CD8-positive, alpha-beta memory T cell (primary cell): Measurements from ENCODE around the gene CHST8. TPM values are rescaled to one million over a fixed set of nuclear protein-coding genes. Genes with fewer than 3 reads are reported as not detected.

Experiments
- CTCF ChIA-PET: fragments of 350-600 bp; sonication (Branson Sonifier 250); formaldehyde crosslinking; loops from one replicate; lab custom pipeline; 2021; ENCODE audit warnings: antibody characterized with exemption; lab: Charles Lee
- POLR2A ChIA-PET: fragments of 350-600 bp; sonication (Branson Sonifier 250); formaldehyde crosslinking; loops from one replicate; lab custom pipeline; 2021; ENCODE audit warnings: antibody characterized with exemption; lab: Charles Lee
- DNase-seq, 5 donors: peaks; one replicate each; pipeline versions ENCODE4 v3.0.0 to v3.0.0-alpha.2; 2020 to 2022; ENCODE audit warnings: mixed read lengths in 1 of 5
- H3K27ac ChIP-seq: one replicate; pipeline ENCODE4 v1.7.0; 2013; ENCODE audit warnings: low read depth, mild to moderate bottlenecking, low read length, moderate library complexity
- H3K27me3 ChIP-seq: 2 replicates; pipeline ENCODE4 v1.7.0; 2013; ENCODE audit warnings: low read length, mild to moderate bottlenecking; ENCODE audit not compliant: insufficient read depth, poor library complexity, severe bottlenecking
- H3K36me3 ChIP-seq: 2 replicates; pipeline ENCODE4 v1.7.0; 2013; ENCODE audit warnings: mild to moderate bottlenecking, low read length, moderate library complexity; ENCODE audit not compliant: insufficient read depth
- H3K4me1 ChIP-seq: 2 replicates; pipeline ENCODE4 v1.7.0; 2013; ENCODE audit warnings: mild to moderate bottlenecking, low read length, moderate library complexity; ENCODE audit not compliant: insufficient read depth
- H3K4me3 ChIP-seq: 2 replicates; pipeline ENCODE4 v1.7.0; 2013; ENCODE audit warnings: mild to moderate bottlenecking, low read length
- H3K9me3 ChIP-seq: 2 replicates; pipeline ENCODE4 v1.7.0; 2013; ENCODE audit warnings: mild to moderate bottlenecking, low read length
- H3K27ac Mint-ChIP-seq, 8 donors: one replicate each; pipeline ENCODE4 v1.8.0; 2020 to 2021; ENCODE audit warnings: mixed read lengths in 8 of 8, mild to moderate bottlenecking in 6 of 8, inconsistent platforms in 3 of 8, moderate library complexity in 3 of 8
- H3K27me3 Mint-ChIP-seq, 2 donors: one replicate each; pipeline ENCODE4 v1.8.0; 2020 to 2021; ENCODE audit warnings: mixed read lengths in 2 of 2, mild to moderate bottlenecking in 1 of 2, moderate library complexity in 1 of 2
- H3K36me3 Mint-ChIP-seq, 3 donors: one replicate each; pipeline ENCODE4 v1.8.0; 2020 to 2021; ENCODE audit warnings: mixed read lengths in 3 of 3, inconsistent platforms in 1 of 3, mild to moderate bottlenecking in 1 of 3
- H3K4me1 Mint-ChIP-seq, 3 donors: one replicate each; pipeline ENCODE4 v1.8.0; 2020 to 2021; ENCODE audit warnings: mixed read lengths in 3 of 3, inconsistent platforms in 1 of 3, mild to moderate bottlenecking in 1 of 3
- H3K4me3 Mint-ChIP-seq, 7 donors: one replicate each; pipeline ENCODE4 v1.8.0; 2020 to 2021; ENCODE audit warnings: mixed read lengths in 7 of 7, mild to moderate bottlenecking in 6 of 7, moderate library complexity in 4 of 7, inconsistent platforms in 2 of 7
- H3K9me3 Mint-ChIP-seq, 5 donors: one replicate each; pipeline ENCODE4 v1.8.0; 2020 to 2022; ENCODE audit warnings: mixed read lengths in 5 of 5, mild to moderate bottlenecking in 3 of 5, moderate library complexity in 2 of 5, inconsistent platforms in 1 of 5
- polyA plus RNA-seq: library from polyadenylated mRNA; unstranded; fragments of 300-500 nt; fragmentation: Illumina TruSeq; gene quantifications from one replicate; pipeline ENCODE4 v1.2.3, GENCODE V29; 2021
- total RNA-seq, 2 experiments: library from RNA; stranded (reverse); gene quantifications; one replicate each; pipeline ENCODE4 v1.2.3, GENCODE V29; 2021

Gene CHST8
- not detected for total RNA-seq
- not detected for polyA plus RNA-seq

- Histone ChIP-seq H3K27me3 (peaks cover 7% of the 10 kb centered on the region), H3K27ac (no peak within 1 kb of the TSS), H3K4me1 (no peaks in the 10 kb centered on the region), H3K9me3 (no peaks in the 10 kb centered on the region), H3K36me3 (no peaks in the 10 kb centered on the region), H3K4me3 (no peak within 1 kb of the TSS)
- Mint-ChIP-seq H3K4me1 (no peaks in the 10 kb centered on the region), H3K36me3 (no peaks in the 10 kb centered on the region), H3K9me3 (no peaks in the 10 kb centered on the region), H3K27me3 (peaks cover 29 to 51% of the 10 kb centered on the region in 2 donors), H3K27ac (no peak within 1 kb of the TSS), H3K4me3 (peak within 1 kb of the TSS in 1 of 7 donors; percentile 75)
- CTCF ChIA-PET = no interaction called here
- no peak for DNase-seq
- POLR2A ChIA-PET = no interaction called here
Measured at GRCh38 chr19:33621811-33622504, at the start of gene CHST8. TSS of gene CHST8 (plus strand) at chr19:33621953. CDS start at chr19:33689262, 67,309 bp downstream.

GRCh38 chr19:33572929-33573328 lies 48.8 kb upstream of the CHST8 start:
- DNase-seq = no peak
- Mint-ChIP-seq H3K4me3 (no peak overlapping the region), H3K9me3 (peaks cover 9 to 23% (median 14%) of the 10 kb centered on the region in 5 donors), H3K4me1 (no peaks in the 10 kb centered on the region), H3K27ac (no peak overlapping the region), H3K36me3 (peaks cover 0 to 4% (median 2%) of the 10 kb centered on the region in 3 donors), H3K27me3 (peaks cover 11 to 27% of the 10 kb centered on the region in 2 donors)
- Histone ChIP-seq H3K27ac (no peak overlapping the region), H3K9me3 (no peaks in the 10 kb centered on the region), H3K4me3 (no peak overlapping the region), H3K27me3 (no peaks in the 10 kb centered on the region), H3K36me3 (no peaks in the 10 kb centered on the region), H3K4me1 (no peaks in the 10 kb centered on the region)
- ChIA-PET CTCF (no interaction called here), POLR2A (no interaction called here)

GRCh38 chr19:33574824-33575223 lies 46.9 kb upstream of the CHST8 start:
- Mint-ChIP-seq H3K9me3 (peaks cover 9 to 23% (median 14%) of the 10 kb centered on the region in 5 donors), H3K27me3 (peaks cover 12 to 21% of the 10 kb centered on the region in 2 donors), H3K36me3 (peaks cover 0 to 4% (median 2%) of the 10 kb centered on the region in 3 donors), H3K27ac (no peak overlapping the region), H3K4me3 (no peak overlapping the region), H3K4me1 (no peaks in the 10 kb centered on the region)
- H3K27me3 ChIP-seq = no peaks in the 10 kb centered on the region
- ChIA-PET POLR2A (no interaction called here), CTCF (no interaction called here)
- no peak for DNase-seq
- no peaks in the 10 kb centered on the region for H3K36me3 ChIP-seq
- no peak overlapping the region for H3K27ac ChIP-seq
- no peak overlapping the region for H3K4me3 ChIP-seq
- no peaks in the 10 kb centered on the region for H3K4me1 ChIP-seq
- no peaks in the 10 kb centered on the region for H3K9me3 ChIP-seq

GRCh38 chr19:33578697-33579096 lies 43.1 kb upstream of the CHST8 start:
- H3K36me3 ChIP-seq = no peaks in the 10 kb centered on the region
- no peak overlapping the region for H3K27ac ChIP-seq
- no peaks in the 10 kb centered on the region for H3K4me1 ChIP-seq
- ChIA-PET POLR2A (no interaction called here), CTCF (no interaction called here)
- no peak overlapping the region for H3K4me3 ChIP-seq
- Mint-ChIP-seq H3K27ac (no peak overlapping the region), H3K27me3 (peaks cover 6 to 16% of the 10 kb centered on the region in 2 donors), H3K36me3 (peaks cover 0 to 4% (median 2%) of the 10 kb centered on the region in 3 donors), H3K4me3 (no peak overlapping the region), H3K9me3 (peaks cover 7 to 19% (median 13%) of the 10 kb centered on the region in 5 donors), H3K4me1 (no peaks in the 10 kb centered on the region)
- no peak for DNase-seq
- H3K9me3 ChIP-seq = no peaks in the 10 kb centered on the region
- no peaks in the 10 kb centered on the region for H3K27me3 ChIP-seq

GRCh38 chr19:33580026-33580644 lies 41.6 kb upstream of the CHST8 start:
- POLR2A ChIA-PET = no interaction called here
- Mint-ChIP-seq H3K27me3 (peaks cover 3 to 16% of the 10 kb centered on the region in 2 donors), H3K36me3 (peaks cover 0 to 2% (median 0%) of the 10 kb centered on the region in 3 donors), H3K4me3 (no peak overlapping the region), H3K9me3 (peaks cover 0 to 8% (median 0%) of the 10 kb centered on the region in 5 donors), H3K4me1 (no peaks in the 10 kb centered on the region), H3K27ac (no peak overlapping the region)
- Histone ChIP-seq H3K9me3 (no peaks in the 10 kb centered on the region), H3K36me3 (no peaks in the 10 kb centered on the region), H3K27ac (no peak overlapping the region), H3K4me3 (no peak overlapping the region), H3K27me3 (no peaks in the 10 kb centered on the region), H3K4me1 (no peaks in the 10 kb centered on the region)
- CTCF ChIA-PET = interaction anchor here (1.2 kb wide), 1 partner anchor 9 kb away, joined by 3 read pairs; no protein-coding TSS in a partner anchor
- DNase-seq = no peak

- no peaks in the 10 kb centered on the region for H3K4me1 Mint-ChIP-seq
- H3K4me1 ChIP-seq = no peaks in the 10 kb centered on the region
- H3K9me3 Mint-ChIP-seq = peaks cover 0 to 8% (median 0%) of the 10 kb centered on the region in 5 donors
- no peaks in the 10 kb centered on the region for H3K36me3 ChIP-seq
- CTCF ChIA-PET = no interaction called here
- H3K27me3 ChIP-seq = no peaks in the 10 kb centered on the region
- H3K27ac ChIP-seq = no peak overlapping the region
- H3K27ac Mint-ChIP-seq = no peak overlapping the region
- H3K9me3 ChIP-seq = no peaks in the 10 kb centered on the region
- no peak overlapping the region for H3K4me3 Mint-ChIP-seq
- no peak for DNase-seq
- peaks cover 3 to 17% of the 10 kb centered on the region in 2 donors for H3K27me3 Mint-ChIP-seq
- H3K36me3 Mint-ChIP-seq = peaks cover 0 to 2% (median 0%) of the 10 kb centered on the region in 3 donors
- no peak overlapping the region for H3K4me3 ChIP-seq
- POLR2A ChIA-PET = no interaction called here
Measured at GRCh38 chr19:33580645-33581037, 41.1 kb upstream of the CHST8 start.

GRCh38 chr19:33582914-33583313 lies 38.8 kb upstream of the CHST8 start:
- CTCF ChIA-PET = no interaction called here
- H3K27ac ChIP-seq = no peak overlapping the region
- H3K27ac Mint-ChIP-seq = no peak overlapping the region

GRCh38 chr19:33587150-33587549 lies 34.6 kb upstream of the CHST8 start:
- Histone ChIP-seq H3K27ac (no peak overlapping the region), H3K4me3 (no peak overlapping the region), H3K27me3 (no peaks in the 10 kb centered on the region), H3K9me3 (no peaks in the 10 kb centered on the region), H3K36me3 (no peaks in the 10 kb centered on the region), H3K4me1 (no peaks in the 10 kb centered on the region)
- Mint-ChIP-seq H3K4me1 (no peaks in the 10 kb centered on the region), H3K9me3 (peaks cover 11 to 19% (median 15%) of the 10 kb centered on the region in 5 donors), H3K36me3 (no peaks in the 10 kb centered on the region), H3K4me3 (no peak overlapping the region), H3K27me3 (peaks cover 9 to 11% of the 10 kb centered on the region in 2 donors), H3K27ac (no peak overlapping the region)
- no peak for DNase-seq
- ChIA-PET POLR2A (no interaction called here), CTCF (no interaction called here)

More at GRCh38 chr19:33582914-33583313, 38.8 kb upstream of the CHST8 start:
- H3K4me3 ChIP-seq = no peak overlapping the region
- H3K36me3 Mint-ChIP-seq = no peaks in the 10 kb centered on the region
- H3K9me3 ChIP-seq = no peaks in the 10 kb centered on the region
- H3K4me3 Mint-ChIP-seq = no peak overlapping the region
- H3K9me3 Mint-ChIP-seq = peaks cover 6 to 14% (median 11%) of the 10 kb centered on the region in 5 donors
- H3K36me3 ChIP-seq = no peaks in the 10 kb centered on the region
- no peak for DNase-seq
- H3K27me3 ChIP-seq = no peaks in the 10 kb centered on the region
- H3K4me1 ChIP-seq = no peaks in the 10 kb centered on the region
- POLR2A ChIA-PET = no interaction called here
- no peaks in the 10 kb centered on the region for H3K4me1 Mint-ChIP-seq
- H3K27me3 Mint-ChIP-seq = peaks cover 2 to 21% of the 10 kb centered on the region in 2 donors
